Astrocyte (in vitro differentiated cells and primary cell): ENCODE data around the gene C5orf22.

ENCODE experiments used
- EZH2 ChIP-seq: IDR thresholded peaks from 2 replicates; pipeline ENCODE4 v1.6.1; 2012; ENCODE audit warnings: mild to moderate bottlenecking, low read length, inconsistent platforms; ENCODE audit not compliant: insufficient read depth
- TF ChIP-seq, protein P1 (sequence below): IDR thresholded peaks from 2 replicates; pipeline ENCODE4 v1.5.1; 2011; ENCODE audit warnings: low read depth, mild to moderate bottlenecking, inconsistent platforms, low read length, moderate library complexity; ENCODE audit not compliant: insufficient read depth

DNA sequence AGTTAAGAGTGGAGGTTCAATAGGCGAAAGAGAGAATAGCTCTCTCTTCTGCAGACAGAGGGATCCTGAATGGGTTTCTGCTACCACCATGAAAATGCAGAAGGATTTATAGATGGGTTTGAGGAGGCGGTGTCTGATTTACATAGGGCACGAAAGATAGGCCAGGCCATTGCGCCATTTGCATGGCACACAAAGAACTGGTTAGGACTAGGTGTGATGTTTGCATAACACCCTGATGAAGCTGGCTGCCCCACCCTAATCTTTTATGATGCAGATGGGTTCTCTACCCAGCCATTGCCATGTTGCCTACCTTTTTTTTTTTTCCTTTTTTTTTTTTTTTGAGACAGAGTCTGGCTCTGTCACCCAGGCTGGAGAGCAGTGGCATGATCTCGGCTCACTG, 55.4 kb downstream of the C5orf22 start:
- TF ChIP-seq, protein P1, sequence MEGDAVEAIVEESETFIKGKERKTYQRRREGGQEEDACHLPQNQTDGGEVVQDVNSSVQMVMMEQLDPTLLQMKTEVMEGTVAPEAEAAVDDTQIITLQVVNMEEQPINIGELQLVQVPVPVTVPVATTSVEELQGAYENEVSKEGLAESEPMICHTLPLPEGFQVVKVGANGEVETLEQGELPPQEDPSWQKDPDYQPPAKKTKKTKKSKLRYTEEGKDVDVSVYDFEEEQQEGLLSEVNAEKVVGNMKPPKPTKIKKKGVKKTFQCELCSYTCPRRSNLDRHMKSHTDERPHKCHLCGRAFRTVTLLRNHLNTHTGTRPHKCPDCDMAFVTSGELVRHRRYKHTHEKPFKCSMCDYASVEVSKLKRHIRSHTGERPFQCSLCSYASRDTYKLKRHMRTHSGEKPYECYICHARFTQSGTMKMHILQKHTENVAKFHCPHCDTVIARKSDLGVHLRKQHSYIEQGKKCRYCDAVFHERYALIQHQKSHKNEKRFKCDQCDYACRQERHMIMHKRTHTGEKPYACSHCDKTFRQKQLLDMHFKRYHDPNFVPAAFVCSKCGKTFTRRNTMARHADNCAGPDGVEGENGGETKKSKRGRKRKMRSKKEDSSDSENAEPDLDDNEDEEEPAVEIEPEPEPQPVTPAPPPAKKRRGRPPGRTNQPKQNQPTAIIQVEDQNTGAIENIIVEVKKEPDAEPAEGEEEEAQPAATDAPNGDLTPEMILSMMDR = no peak
- TF ChIP-seq EZH2 = no peak
